Measurements from ENCODE around the gene COPB1. TPM values are rescaled to one million over a fixed set of nuclear protein-coding genes. Genes with fewer than 3 reads are reported as not detected.
A peak's percentile ranks its signal among the peaks of the same experiment; 100 is the strongest.
"Not testable (repeated sequence)": the region's sequence is repeated elsewhere in the genome, so short reads cannot be mapped to it uniquely, and the experiment has no call there.

COPB1 gene
- total and polyA plus RNA-seq, 4 donors = 45.3 to 92.8 (median 69.6) TPM

- H3K4me3 ChIP-seq (ENCODE audit: low read length in 2 of 2) = peak overlapping the region in 1 of 2 donors; percentile 6
- H3K27me3 ChIP-seq (ENCODE audit: control insufficient read depth in 1 of 2, insufficient read depth in 2 of 2, low read length in 1 of 2) = no peaks in the 10 kb centered on the region
- WGBS, 2 donors = 7 to 8% methylated on average over 4 of the region's 4 CpGs
- H3K27ac ChIP-seq (ENCODE audit: low read depth in 1 of 2, low read length in 2 of 2) = peak overlapping the region; percentile 67 to 70
- H3K9me3 ChIP-seq (ENCODE audit: control insufficient read depth, low read length) = no peaks in the 10 kb centered on the region
- no peak for DNase-seq
- intact Hi-C loops (cut with DNase I) = loop anchor here (2.0 to 5.0 kb wide), 6 partner anchors 19 to 367 kb away; partner anchors contain the start of genes PDE3B (in 2 of the 2), CYP2R1 (in 1 of the 2) and PSMA1 (in 1 of the 2)
- peaks cover 0 to 3% of the 10 kb centered on the region in 2 donors for H3K4me1 ChIP-seq (ENCODE audit: control insufficient read depth in 1 of 2, insufficient read depth in 2 of 2, low read length in 2 of 2)
- H3K36me3 ChIP-seq (ENCODE audit: control insufficient read depth in 1 of 2, insufficient read depth in 2 of 2, low read length in 1 of 2) = no peaks in the 10 kb centered on the region
- ATAC-seq (ENCODE audit: low FRiP score) = peak; percentile 31
Observed at GRCh38 chr11:14539982-14540421, 40.4 kb upstream of the COPB1 start.

GRCh38 chr11:14538926-14539554 is 39.4 kb upstream of the COPB1 start:
- 5 to 8% methylated on average over 3 of the region's 3 CpGs for WGBS, 2 donors
- DNase-seq (no peak), ATAC-seq (ENCODE audit: low FRiP score) (no peak)
- Histone ChIP-seq H3K4me1 (ENCODE audit: control insufficient read depth in 1 of 2, insufficient read depth in 2 of 2, low read length in 2 of 2) (peaks cover 0 to 3% of the 10 kb centered on the region in 2 donors), H3K27ac (ENCODE audit: low read depth in 1 of 2, low read length in 2 of 2) (peak overlapping the region; percentile 23 to 86), H3K9me3 (ENCODE audit: control insufficient read depth, low read length) (no peaks in the 10 kb centered on the region), H3K36me3 (ENCODE audit: control insufficient read depth in 1 of 2, insufficient read depth in 2 of 2, low read length in 1 of 2) (no peaks in the 10 kb centered on the region), H3K4me3 (ENCODE audit: low read length in 2 of 2) (peak overlapping the region in 1 of 2 donors; percentile 41), H3K27me3 (ENCODE audit: control insufficient read depth in 1 of 2, insufficient read depth in 2 of 2, low read length in 1 of 2) (no peaks in the 10 kb centered on the region)
- intact Hi-C loops (cut with DNase I) = loop anchor here (2.0 to 5.0 kb wide), 4 partner anchors 18 to 368 kb away; partner anchors contain the start of genes PDE3B (in 2 of the 2), CYP2R1 (in 1 of the 2) and PSMA1 (in 1 of the 2)

GRCh38 chr11:14538271-14538925 is 38.8 kb upstream of the COPB1 start:
- DNase-seq = peak in 1 of 2 donors; percentile 55
- H3K36me3 ChIP-seq (ENCODE audit: control insufficient read depth in 1 of 2, insufficient read depth in 2 of 2, low read length in 1 of 2) = no peaks in the 10 kb centered on the region
- peaks cover 0 to 3% of the 10 kb centered on the region in 2 donors for H3K4me1 ChIP-seq (ENCODE audit: control insufficient read depth in 1 of 2, insufficient read depth in 2 of 2, low read length in 2 of 2)
- H3K9me3 ChIP-seq (ENCODE audit: control insufficient read depth, low read length) = no peaks in the 10 kb centered on the region
- intact Hi-C loops (cut with DNase I) = loop anchor here (2.0 to 5.0 kb wide), 4 partner anchors 18 to 369 kb away; partner anchors contain the start of genes PDE3B (in 2 of the 2), CYP2R1 (in 1 of the 2) and PSMA1 (in 1 of the 2)
- WGBS, 2 donors = 8 to 22% methylated on average over 6 of the region's 6 CpGs
- no peaks in the 10 kb centered on the region for H3K27me3 ChIP-seq (ENCODE audit: control insufficient read depth in 1 of 2, insufficient read depth in 2 of 2, low read length in 1 of 2)
- H3K4me3 ChIP-seq (ENCODE audit: low read length in 2 of 2) = no peak overlapping the region
- ATAC-seq (ENCODE audit: low FRiP score) = no peak
- H3K27ac ChIP-seq (ENCODE audit: low read depth in 1 of 2, low read length in 2 of 2) = peak overlapping the region; percentile 23 to 100

- Histone ChIP-seq H3K27me3 (ENCODE audit: control insufficient read depth in 1 of 2, insufficient read depth in 2 of 2, low read length in 1 of 2) (no peaks in the 10 kb centered on the region), H3K4me3 (ENCODE audit: low read length in 2 of 2) (no peak overlapping the region), H3K27ac (ENCODE audit: low read depth in 1 of 2, low read length in 2 of 2) (no peak overlapping the region), H3K9me3 (ENCODE audit: control insufficient read depth, low read length) (no peaks in the 10 kb centered on the region), H3K36me3 (ENCODE audit: control insufficient read depth in 1 of 2, insufficient read depth in 2 of 2, low read length in 1 of 2) (no peaks in the 10 kb centered on the region), H3K4me1 (ENCODE audit: control insufficient read depth in 1 of 2, insufficient read depth in 2 of 2, low read length in 2 of 2) (peaks cover 0 to 3% of the 10 kb centered on the region in 2 donors)
- intact Hi-C loops (cut with DNase I) = loop anchor here (2.0 to 5.0 kb wide), 4 partner anchors 105 to 370 kb away; partner anchors contain the start of genes PDE3B (in 2 of the 2) and CYP2R1 (in 1 of the 2)
- 6 to 9% methylated on average over 5 of the region's 5 CpGs for WGBS, 2 donors
- ATAC-seq (ENCODE audit: low FRiP score) (peak; percentile 62), DNase-seq (peak in 1 of 2 donors; percentile 47)
Observed at GRCh38 chr11:14537134-14537599, 37.6 kb upstream of the COPB1 start.

- H3K9me3 ChIP-seq (ENCODE audit: control insufficient read depth, low read length); H3K36me3 ChIP-seq (ENCODE audit: control insufficient read depth in 1 of 2, insufficient read depth in 2 of 2, low read length in 1 of 2); H3K27me3 ChIP-seq (ENCODE audit: control insufficient read depth in 1 of 2, insufficient read depth in 2 of 2, low read length in 1 of 2); H3K4me3 ChIP-seq (ENCODE audit: low read length in 2 of 2); DNase-seq; H3K4me1 ChIP-seq (ENCODE audit: control insufficient read depth in 1 of 2, insufficient read depth in 2 of 2, low read length in 2 of 2); ATAC-seq (ENCODE audit: low FRiP score); H3K27ac ChIP-seq (ENCODE audit: low read depth in 1 of 2, low read length in 2 of 2): not testable (repeated sequence)
- intact Hi-C loops (cut with DNase I) = loop anchor here (5.0 kb wide), 3 partner anchors 107 to 372 kb away; partner anchors contain the start of genes PDE3B (in 2 of the 2) and CYP2R1 (in 1 of the 2)
- WGBS, 2 donors = 94 to 97% methylated on average over 4 of the region's 4 CpGs
Observed at GRCh38 chr11:14535166-14535565, 35.6 kb upstream of the COPB1 start.

- DNase-seq (no peak), ATAC-seq (ENCODE audit: low FRiP score) (no peak)
- Histone ChIP-seq H3K4me3 (ENCODE audit: low read length in 2 of 2) (no peak overlapping the region), H3K9me3 (ENCODE audit: control insufficient read depth, low read length) (no peaks in the 10 kb centered on the region), H3K36me3 (ENCODE audit: control insufficient read depth in 1 of 2, insufficient read depth in 2 of 2, low read length in 1 of 2) (no peaks in the 10 kb centered on the region), H3K27me3 (ENCODE audit: control insufficient read depth in 1 of 2, insufficient read depth in 2 of 2, low read length in 1 of 2) (no peaks in the 10 kb centered on the region), H3K27ac (ENCODE audit: low read depth in 1 of 2, low read length in 2 of 2) (no peak overlapping the region), H3K4me1 (ENCODE audit: control insufficient read depth in 1 of 2, insufficient read depth in 2 of 2, low read length in 2 of 2) (no peaks in the 10 kb centered on the region)
- 95% methylated on average over 2 of the region's 2 CpGs for WGBS, 2 donors
- intact Hi-C loops (cut with DNase I) = no loop called here
Observed at GRCh38 chr11:14529951-14530350, 30.3 kb upstream of the COPB1 start.

GRCh38 chr11:14529321-14529720 is 29.7 kb upstream of the COPB1 start:
- Histone ChIP-seq H3K27ac (ENCODE audit: low read depth in 1 of 2, low read length in 2 of 2) (no peak overlapping the region), H3K36me3 (ENCODE audit: control insufficient read depth in 1 of 2, insufficient read depth in 2 of 2, low read length in 1 of 2) (no peaks in the 10 kb centered on the region), H3K4me3 (ENCODE audit: low read length in 2 of 2) (no peak overlapping the region), H3K4me1 (ENCODE audit: control insufficient read depth in 1 of 2, insufficient read depth in 2 of 2, low read length in 2 of 2) (no peaks in the 10 kb centered on the region), H3K9me3 (ENCODE audit: control insufficient read depth, low read length) (no peaks in the 10 kb centered on the region), H3K27me3 (ENCODE audit: control insufficient read depth in 1 of 2, insufficient read depth in 2 of 2, low read length in 1 of 2) (no peaks in the 10 kb centered on the region)
- intact Hi-C loops (cut with DNase I) = no loop called here
- ATAC-seq (ENCODE audit: low FRiP score) (no peak), DNase-seq (no peak)
- 94% methylated on average over 3 of the region's 3 CpGs for WGBS, 2 donors

- 97% methylated on average over 1 of the region's 1 CpG for WGBS, 2 donors
- no peaks in the 10 kb centered on the region for H3K27me3 ChIP-seq (ENCODE audit: control insufficient read depth in 1 of 2, insufficient read depth in 2 of 2, low read length in 1 of 2)
- intact Hi-C loops (cut with DNase I) = loop anchor here (5.0 kb wide), 2 partner anchors 120 to 370 kb away; partner anchors contain the start of genes CYP2R1 (in 1 of the 2) and PDE3B (in 1 of the 2)
Observed at GRCh38 chr11:14522801-14523200, 23.2 kb upstream of the COPB1 start.

More at GRCh38 chr11:14522801-14523200, 23.2 kb upstream of the COPB1 start:
- Histone ChIP-seq H3K36me3 (ENCODE audit: control insufficient read depth in 1 of 2, insufficient read depth in 2 of 2, low read length in 1 of 2) (no peaks in the 10 kb centered on the region), H3K4me1 (ENCODE audit: control insufficient read depth in 1 of 2, insufficient read depth in 2 of 2, low read length in 2 of 2) (peaks cover 0 to 4% of the 10 kb centered on the region in 2 donors), H3K9me3 (ENCODE audit: control insufficient read depth, low read length) (no peaks in the 10 kb centered on the region), H3K4me3 (ENCODE audit: low read length in 2 of 2) (no peak overlapping the region), H3K27ac (ENCODE audit: low read depth in 1 of 2, low read length in 2 of 2) (no peak overlapping the region)
- DNase-seq (no peak), ATAC-seq (ENCODE audit: low FRiP score) (no peak)
